GM19397 (cell line): ENCODE results near the gene MKRN2OS.
"Not testable (repeated sequence)": the region's sequence is repeated elsewhere in the genome, so short reads cannot be mapped to it uniquely, and the experiment has no call there.

Experiments used
- ATAC-seq: cut with Tn5 transposase; IDR thresholded peaks from one replicate; pipeline ENCODE4 v1.9.1; 2021; ENCODE audit warnings: mild to moderate bottlenecking, moderate library complexity; ENCODE audit not compliant: unreplicated experiment

MKRN2OS gene

GRCh38 chr3:12562451-12562850, 17.2 kb upstream of the MKRN2OS start:
- ATAC-seq, result no peak

GRCh38 chr3:12561397-12561796, 16.1 kb upstream of the MKRN2OS start:
- no peak for ATAC-seq

GRCh38 chr3:12560505-12561190, 15.3 kb upstream of the MKRN2OS start:
- ATAC-seq, result peak; percentile 25

- ATAC-seq, result no peak
Observed at GRCh38 chr3:12559520-12559919, 14.2 kb upstream of the MKRN2OS start.

- no peak for ATAC-seq
Observed at GRCh38 chr3:12558706-12559105, 13.4 kb upstream of the MKRN2OS start.

DNA sequence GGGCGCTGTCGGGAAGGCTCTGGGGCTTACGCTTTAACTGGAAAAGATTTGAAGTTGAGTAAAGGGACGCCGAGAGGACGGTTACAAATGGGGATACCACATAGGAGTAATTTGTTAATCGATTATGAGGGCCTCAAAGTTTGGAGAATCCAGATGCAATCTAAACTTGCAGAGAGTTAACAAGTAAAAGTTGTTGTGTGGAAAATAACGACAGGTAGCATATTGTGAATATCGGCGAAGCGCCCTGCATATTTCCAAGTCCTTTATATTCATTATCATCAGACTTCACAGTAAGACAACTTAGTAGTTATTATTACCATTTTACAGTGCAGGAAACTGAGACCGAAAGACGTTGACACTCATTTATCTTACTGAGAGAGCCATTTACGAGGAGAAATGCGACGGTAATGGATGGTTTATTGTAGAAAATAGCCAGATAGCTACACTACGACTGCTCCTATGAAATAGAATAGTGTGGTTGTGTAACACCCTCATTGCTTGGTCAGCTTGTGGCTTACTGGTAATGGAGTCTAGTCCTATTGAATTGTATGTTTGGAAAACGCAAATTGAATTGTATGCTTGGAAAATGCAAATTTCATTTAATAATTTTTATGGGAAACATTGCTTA, 12.3 kb upstream of the MKRN2OS start:
- ATAC-seq, result no peak

- ATAC-seq, result peak; percentile 88
Observed at GRCh38 chr3:12556690-12557472, 11.6 kb upstream of the MKRN2OS start, which contains the start of gene MKRN2. TSS of gene MKRN2 (plus strand) at chr3:12557087. CDS start at chr3:12557151, 64 bp downstream.

- ATAC-seq, result no peak
Observed at GRCh38 chr3:12556314-12556689, 11.0 kb upstream of the MKRN2OS start.

GRCh38 chr3:12553921-12554391, 8.7 kb upstream of the MKRN2OS start:
- no peak for ATAC-seq

DNA sequence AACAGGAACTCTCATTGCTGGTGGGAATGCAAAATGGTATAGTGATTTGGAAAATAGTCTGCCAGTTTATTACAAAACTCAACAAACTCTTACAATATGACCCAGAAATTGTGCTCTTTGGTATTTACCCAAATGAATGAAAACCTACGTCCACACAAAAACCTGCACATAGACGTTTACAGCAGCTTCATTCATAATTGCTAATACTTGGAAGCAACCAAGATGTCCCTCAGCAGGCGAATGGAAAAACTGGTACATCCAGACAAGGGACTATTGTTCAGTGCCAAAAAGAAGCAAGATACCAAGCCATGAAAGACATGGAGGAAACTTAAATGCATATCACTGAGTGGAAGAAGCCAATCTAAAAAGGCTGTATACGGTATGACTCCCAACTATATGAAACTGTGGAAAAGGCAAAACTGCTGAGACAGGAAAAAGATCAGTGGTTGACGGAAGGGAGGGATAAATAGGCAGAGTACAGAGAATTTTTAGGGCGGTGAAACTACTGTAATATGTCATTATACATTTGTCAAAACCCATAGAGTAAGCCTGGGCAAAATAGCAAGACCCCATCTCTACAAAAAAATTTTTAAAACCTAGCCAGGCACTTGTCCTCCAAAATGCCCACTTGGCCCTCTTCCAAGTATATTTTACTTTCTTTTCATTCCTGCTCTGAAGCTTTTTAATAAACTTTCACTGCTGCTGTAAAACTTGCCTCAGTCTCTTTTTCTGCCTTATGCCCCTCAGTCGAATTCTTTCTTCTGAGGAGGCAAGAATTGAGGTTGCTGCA, 4.9 kb upstream of the MKRN2OS start:
- no peak for ATAC-seq

GRCh38 chr3:12544652-12545472, 437 bp downstream of the MKRN2OS start:
- ATAC-seq, result no peak

DNA sequence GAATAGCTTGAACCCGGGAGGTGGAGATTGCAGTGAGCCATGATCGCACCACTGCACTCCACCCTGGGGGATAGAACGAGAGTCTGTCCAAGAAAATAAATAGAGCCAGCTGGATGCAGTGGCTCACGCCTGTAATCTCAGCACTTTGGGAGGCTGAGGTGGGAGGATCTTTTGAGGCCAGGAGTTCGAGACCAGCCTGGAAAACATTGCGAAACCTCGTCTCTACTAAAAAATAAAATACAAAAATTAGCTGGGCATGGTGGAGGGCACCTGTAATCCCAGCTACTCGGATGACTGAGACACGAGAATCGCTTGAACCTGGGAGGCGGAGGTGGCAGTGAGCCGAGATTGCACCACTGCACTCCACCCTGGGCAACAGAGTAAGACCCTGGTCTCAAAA, 1.8 kb downstream of the MKRN2OS start:
- not testable (repeated sequence) for ATAC-seq

DNA sequence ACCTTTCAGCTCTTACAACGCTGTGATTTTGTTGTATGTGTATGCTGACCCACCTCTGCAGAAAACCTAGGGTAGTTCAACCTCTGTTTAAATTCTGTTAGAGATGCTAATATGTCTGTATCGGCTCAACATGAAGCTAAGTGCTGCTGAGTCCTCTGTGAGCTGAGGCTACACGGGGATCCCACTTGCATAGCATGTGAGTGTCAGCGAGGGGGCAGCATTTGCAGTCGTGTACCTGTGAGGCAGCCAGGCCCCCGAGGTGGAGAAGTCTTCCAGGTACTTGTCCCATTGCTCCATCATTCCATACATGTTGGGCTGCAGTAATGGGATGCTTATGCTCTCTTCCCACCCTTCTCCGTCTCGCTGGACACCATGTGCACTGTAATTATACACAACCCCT, 3.7 kb downstream of the MKRN2OS start:
- ATAC-seq, result no peak

GRCh38 chr3:12536423-12536822, 8.9 kb downstream of the MKRN2OS start:
- ATAC-seq, result no peak

DNA sequence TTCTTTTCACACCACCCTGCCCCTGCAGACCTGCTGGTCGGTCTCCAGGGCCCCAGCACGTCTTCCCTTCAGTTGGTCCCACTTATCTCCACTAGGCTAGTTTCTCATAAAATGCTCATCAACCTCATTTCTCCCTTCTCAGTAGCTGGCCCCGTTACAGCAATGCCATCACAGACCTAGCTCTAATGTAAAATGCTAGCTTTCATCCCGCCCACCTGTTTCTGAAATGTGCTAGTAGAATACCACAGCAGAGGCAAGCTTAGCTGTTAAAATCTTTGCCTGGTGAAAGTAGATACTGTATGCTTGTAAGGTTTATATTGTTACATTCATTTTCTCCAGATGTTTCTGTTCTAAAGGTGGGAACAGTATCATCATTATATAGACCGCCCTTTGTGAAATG, 13.1 kb downstream of the MKRN2OS start:
- no peak for ATAC-seq

- ATAC-seq, result no peak
Observed at GRCh38 chr3:12527757-12528143, 17.5 kb downstream of the MKRN2OS start.

- ATAC-seq, result no peak
Observed at GRCh38 chr3:12522721-12523120, 22.6 kb downstream of the MKRN2OS start.

GRCh38 chr3:12521010-12521409, 24.3 kb downstream of the MKRN2OS start:
- ATAC-seq, result no peak

DNA sequence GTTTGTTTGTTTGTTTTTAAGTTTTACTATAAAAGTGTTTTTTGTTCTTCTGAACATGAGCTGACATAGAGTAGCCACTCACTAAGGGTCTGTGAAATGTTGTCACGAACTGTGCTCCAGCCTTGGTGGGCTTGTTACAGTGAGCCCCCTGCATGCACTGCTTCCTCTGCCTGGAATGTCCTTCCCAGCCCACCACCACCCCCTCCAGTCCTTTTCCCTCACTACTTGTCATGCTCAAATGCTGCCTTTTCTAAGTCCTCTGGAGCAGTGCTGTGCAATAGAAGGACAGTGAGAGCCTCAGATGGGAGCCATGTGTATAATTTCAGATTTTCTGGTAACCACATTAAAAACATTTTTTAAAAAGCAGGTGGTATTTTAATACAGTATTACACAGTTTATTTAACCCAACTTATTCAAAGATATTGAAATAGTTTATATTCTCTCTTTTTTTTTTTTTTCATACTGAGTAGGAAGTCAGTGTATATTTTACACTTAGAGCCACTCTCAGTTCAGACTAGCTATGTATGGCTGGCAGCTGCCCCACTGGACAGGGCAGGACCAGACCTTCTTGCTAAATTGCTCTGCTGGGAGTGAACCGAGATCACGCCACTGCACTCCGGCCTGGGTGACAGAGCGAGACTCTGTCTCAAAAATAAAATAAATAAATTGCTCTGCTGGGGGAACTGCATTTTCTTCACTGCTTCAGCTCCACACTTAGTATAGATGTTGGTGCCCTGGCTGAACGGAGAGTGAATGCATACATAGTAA, 26.9 kb downstream of the MKRN2OS start:
- no peak for ATAC-seq
